NAMALWA (cell line): ENCODE measurements around the gene KLF16.

Experiments used
- DNase-seq: peaks from one replicate; pipeline ENCODE4 v3.0.0-alpha.2; 2015; ENCODE audit warnings: low spot score

The KLF16 gene

DNA sequence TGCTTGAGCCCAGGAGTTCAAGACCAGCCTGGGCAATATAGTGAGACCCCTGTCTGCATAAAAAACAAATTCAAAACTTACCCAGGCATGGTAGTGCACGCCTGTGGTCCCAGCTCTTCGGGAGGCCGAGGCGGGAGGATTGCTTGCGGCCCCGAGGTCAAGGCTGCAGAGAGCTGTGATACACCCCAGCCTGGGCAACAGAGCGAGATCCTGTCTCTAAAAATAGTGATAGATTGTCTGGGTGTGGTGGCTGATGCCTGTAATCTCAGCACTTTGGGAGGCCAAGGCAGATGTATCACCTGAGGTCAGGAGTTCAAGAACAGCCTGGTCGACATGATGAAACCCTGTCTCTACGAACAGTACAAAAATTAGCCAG, 4.0 kb upstream of the KLF16 start:
- DNase-seq, result no peak

DNA sequence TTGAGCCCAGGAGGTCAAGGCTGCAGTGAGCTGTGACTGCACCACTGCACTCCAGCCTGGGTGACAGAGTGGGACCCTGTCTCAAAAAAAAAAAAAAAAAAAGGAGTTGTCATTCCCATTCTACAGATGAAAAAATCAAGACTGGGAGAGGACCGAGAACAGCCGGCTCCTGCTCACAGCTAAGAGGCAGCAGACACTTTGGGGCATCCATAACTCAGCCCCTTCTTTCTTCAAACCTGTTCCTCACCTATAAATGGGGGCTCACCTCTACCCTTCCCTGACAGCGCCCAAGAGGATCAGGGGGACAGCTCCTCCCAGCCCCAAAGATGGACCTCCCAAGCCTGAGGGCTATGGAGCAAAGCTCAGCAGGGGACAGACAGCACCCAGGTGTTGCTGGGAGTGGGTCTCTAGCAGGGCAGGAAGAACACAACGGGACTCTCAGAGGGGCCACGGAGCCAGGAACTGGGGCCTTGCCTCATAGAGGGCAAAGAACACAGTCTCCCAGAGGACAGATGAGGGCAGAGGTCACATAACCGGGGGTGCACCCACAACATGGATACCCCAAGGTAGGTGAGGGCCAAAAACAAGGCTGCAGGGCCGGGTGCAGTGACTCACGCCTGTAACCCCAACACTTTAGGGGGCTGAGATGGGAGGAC, 3.4 kb upstream of the KLF16 start:
- no peak for DNase-seq

- DNase-seq, result no peak
These were observed 2.0 kb upstream of the KLF16 start for GRCh38 chr19:1865172-1866010.

GRCh38 chr19:1864480-1865171, 1.2 kb upstream of the KLF16 start:
- DNase-seq, result peak; percentile 76

DNA sequence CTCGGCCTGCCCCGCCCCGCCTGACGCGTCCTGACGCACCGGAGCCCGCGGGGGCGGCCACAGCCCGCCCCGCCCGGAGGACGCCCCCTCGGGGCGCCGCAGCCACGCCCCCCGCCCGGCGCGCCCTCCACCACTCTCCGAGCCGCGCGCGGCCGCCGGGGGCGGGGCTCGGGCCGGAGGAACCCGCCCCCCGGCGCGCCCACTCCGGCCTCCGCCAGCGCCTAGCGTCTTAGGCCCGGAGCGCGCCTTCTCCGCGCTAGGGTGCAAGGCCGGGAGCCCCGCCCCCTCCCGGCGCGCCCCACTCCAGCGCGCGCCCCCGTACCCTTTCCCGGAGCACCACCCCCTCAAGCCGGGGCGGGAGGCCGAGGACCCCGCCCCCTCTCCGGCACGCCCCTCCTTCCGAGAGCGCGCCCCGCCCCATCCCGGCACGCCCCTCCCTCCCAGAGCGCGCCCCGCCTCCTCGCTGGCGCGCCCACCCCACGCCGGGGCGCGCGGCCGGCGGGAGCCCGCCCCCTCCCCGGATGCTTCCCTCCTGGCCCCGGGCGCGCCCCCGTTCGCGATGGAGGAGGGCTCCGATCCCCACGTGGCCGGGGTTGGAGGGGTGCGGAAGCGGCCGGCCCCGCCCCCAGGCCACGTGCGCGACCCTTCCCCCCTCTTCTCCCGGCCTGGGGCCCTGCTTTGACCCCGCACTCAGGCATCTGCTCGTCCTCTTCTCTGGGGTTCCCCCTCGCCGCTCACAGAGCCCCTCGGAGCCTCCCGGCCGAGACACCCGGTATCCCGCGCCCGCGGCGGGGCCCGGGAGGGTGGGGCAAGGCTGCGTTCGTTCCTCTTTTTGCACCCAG, 480 bp upstream of the KLF16 start:
- DNase-seq, result peak; percentile 94

DNA sequence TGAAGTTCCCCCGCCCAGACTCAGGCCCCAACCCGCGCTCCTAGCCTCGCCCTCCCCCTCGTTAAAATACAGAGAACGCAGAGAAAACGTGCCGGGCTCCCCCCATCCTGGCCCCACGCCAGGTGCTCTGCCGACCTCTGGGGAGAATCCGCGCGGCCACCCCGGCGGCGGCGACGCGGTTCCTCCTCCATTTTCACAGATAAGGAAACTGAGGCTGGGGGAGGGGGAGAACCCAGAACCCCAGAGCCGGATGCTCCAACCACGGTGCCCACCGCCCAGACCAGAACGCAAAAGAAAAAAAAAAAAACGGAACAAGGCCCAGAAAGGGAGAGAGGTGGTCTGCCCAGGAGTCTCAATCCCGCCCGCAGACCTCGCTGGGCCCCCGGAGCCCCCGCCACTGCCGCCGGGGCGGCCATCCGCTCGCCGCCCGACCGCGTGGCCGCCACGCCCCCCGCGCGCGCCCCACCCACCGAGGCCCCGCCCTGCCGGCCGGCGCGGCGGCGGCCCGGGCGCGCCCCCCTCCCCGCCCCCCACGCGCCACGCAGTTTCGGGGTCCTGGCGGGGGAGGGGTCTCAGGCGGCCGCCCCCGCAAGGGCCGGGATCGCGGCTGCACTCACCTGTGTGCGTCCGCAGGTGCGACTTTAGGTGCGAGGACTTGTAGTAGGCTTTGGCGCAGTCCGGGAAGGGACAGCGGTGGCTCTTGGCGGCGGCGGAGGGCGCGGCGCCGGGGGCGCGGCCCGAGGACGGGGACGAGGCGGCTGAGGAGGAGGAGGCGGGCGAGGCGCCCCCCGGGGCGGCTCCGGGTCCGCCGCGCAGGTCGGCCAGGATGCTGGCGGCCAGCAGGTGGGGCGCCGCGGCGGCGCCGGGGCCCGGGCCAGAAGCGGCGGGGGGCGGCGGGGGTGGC, 703 bp downstream of the KLF16 start:
- DNase-seq, result peak; percentile 77

DNA sequence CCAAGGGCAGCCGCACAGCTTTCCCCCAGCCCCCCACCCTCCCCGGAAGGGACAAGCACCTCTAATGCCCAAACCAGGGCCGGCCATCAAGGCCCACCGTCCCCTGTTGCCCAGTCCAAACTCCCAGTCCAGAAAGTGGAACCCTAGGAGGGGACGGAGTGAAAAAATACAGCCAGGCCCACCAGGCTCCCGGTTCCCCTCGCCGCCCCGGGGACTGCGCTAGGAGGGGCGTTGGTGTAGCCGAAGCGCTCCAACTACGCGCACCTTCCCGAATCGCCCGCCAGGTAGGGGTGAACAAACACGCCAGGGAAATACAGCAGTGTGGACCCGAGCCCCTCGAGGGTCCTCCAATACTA, 1.3 kb downstream of the KLF16 start:
- no peak for DNase-seq

GRCh38 chr19:1861599-1862031, 1.8 kb downstream of the KLF16 start:
- no peak for DNase-seq

DNA sequence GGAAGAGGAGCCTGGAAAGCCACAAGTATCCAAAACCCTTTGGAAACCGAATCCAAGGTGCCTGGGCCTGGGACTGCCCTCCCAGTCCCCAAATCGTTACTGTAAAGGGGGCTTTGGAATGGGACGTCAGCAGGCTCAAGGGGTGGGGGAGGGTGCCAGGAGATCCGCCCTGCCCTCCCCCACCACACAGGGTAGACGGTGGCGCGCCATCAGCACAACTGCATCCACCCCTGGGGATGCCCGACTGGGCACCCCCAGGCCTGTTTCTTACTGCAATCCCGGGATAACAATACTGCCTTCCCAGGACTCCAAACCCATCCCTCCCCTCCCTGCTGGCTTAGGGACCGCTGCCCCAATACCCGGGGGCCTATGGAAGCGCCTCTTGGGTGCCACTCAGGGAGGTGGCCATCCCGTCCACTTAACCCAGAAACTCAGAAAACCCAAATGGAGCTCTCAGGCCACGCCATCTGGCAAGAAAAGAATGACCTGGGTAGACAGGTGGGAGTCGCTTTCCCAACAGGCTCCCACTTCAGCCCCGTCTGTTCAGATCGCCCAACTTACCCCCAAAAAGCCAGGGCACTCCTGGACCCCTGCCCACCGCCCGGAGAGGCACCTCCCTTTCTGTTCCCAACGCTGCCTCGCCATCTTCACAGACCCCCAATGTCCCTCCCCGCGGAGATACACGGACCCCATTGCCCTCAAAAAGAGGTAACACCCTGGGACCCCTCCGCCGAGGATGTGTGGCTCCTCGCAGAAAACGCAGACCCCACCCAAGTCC, 2.4 kb downstream of the KLF16 start:
- DNase-seq, result no peak

DNA sequence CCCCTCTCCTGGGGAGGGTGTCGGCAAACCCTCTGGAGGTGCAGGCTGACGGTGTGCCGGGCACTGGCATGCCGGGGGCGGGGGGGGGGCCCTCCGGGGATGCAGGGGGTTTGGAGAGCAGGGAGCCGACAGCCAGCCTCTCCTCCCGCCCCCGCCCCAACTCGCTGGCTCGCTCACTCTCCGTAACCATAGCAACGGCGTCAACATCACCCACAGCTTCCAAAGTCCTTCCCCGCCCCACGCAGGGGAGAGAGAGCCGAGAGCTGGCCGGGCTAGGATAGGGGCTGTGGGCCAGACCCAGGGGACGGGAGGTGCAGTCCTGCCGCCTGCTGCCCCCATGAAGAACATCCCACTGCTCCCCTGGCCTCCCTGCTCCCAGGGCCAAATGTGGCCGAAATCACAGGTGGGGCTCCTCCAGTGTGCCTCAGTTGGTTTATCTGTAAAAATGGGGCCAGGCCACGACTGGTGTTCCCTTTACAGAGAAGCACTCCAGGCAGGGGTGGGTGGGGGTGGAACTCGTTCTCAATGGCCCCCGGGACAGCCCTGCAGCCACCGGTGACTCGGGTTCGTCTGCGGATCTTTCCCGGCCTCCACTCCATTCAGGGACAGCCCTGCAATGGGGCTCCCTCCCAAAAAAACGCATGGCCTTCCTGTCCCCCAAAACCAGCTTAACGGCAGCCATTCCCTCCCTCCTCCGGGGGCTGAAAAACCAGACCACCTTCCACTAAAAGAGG, 3.2 kb downstream of the KLF16 start:
- peak; percentile 53 for DNase-seq

DNA sequence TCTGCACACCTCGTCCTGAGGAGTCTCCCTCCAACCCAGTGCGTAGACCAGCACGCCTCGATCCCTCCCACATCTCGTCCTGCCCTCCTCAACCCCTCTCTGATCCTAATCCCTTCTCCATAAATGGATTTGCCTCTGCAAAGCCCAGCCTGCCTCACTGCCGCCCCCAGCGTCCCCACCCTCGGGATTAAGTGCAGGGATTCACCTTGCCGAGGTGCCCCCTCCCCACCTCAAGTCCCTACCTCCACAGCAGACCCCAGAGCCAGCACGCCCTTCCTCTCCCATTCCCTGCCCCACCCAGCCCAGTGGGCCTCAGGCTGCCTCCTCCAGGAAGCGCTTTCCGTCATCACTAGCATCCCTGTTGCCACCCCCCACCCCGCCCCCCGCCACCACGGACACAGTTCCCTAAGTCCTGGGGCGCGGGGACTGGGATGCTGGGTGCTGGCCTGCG, 4.0 kb downstream of the KLF16 start:
- DNase-seq, result no peak

GRCh38 chr19:1858412-1859081, 4.8 kb downstream of the KLF16 start:
- DNase-seq, result peak; percentile 44

GRCh38 chr19:1857648-1858326, 5.6 kb downstream of the KLF16 start:
- no peak for DNase-seq

- peak; percentile 83 for DNase-seq
These were observed 6.4 kb downstream of the KLF16 start for GRCh38 chr19:1856698-1857603.

GRCh38 chr19:1856345-1856697, 7.1 kb downstream of the KLF16 start:
- DNase-seq, result peak; percentile 73

DNA sequence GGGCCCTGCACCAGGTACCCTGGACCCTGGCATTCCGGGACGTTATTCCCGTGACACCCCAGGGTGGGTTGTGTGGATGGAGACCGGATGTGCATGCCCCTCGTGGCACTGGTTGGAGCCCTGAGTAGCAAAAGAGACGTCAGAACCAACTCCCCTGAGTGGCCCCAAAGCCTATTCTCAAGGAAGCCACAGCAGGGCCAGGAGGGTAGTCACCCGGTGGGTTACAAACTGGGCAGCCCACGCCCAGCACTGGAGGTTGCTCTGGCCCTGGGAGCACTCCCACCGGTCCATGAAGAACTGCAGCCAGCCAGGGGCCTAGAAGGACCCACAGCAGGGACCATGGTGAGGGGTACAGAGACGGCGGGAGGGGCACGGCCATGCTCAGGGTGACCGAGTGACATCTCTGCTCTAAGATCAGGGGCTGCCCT, 7.5 kb downstream of the KLF16 start:
- peak; percentile 62 for DNase-seq
